ENCODE results near the gene RTN4. TPM values are rescaled to one million over a fixed set of nuclear protein-coding genes. Genes with fewer than 3 reads are reported as not detected.

The RTN4 gene
- total RNA-seq, 1 experiment from 2014 or later, result 236 TPM

DNA sequence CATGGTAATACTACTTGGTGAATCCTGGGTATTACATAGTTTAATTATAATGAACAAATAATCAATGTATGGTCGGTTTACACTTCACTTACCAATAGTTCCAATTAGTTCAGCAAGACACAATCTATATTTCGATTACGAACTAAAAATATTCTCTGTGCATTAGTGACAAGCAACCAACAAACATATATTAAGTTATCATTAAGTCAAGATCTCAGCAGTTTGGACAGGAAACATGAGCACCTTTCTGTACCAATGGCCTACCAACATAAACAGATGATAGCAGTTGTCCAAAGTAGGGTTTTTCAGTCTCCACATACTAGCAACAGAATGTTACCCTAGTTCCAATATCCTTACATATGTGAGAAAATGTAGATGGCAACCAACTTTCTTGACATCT is 32.8 kb downstream of the RTN4 start:
- Mint-ChIP-seq H3K27ac (ENCODE audit: unreplicated experiment) (no peak overlapping the region), H3K4me1 (ENCODE audit: low read depth, unreplicated experiment) (peaks cover 35% of the 10 kb centered on the region), H3K36me3 (ENCODE audit: insufficient read depth, unreplicated experiment) (peaks cover 21% of the 10 kb centered on the region), H3K27me3 (ENCODE audit: insufficient read depth, unreplicated experiment) (no peaks in the 10 kb centered on the region), H3K4me3 (ENCODE audit: unreplicated experiment) (no peak overlapping the region), H3K9me3 (ENCODE audit: unreplicated experiment) (no peaks in the 10 kb centered on the region)
- ChIA-PET POLR2A (no interaction called here), CTCF (no interaction called here)
- Histone ChIP-seq H3K4me3 (ENCODE audit: low read depth, low read length) (no peak overlapping the region), H3K4me1 (peaks cover 41% of the 10 kb centered on the region), H3K9me3 (no peaks in the 10 kb centered on the region), H3K27me3 (replicated peaks; ENCODE audit: control insufficient read depth, insufficient read depth, low read length) (no peaks in the 10 kb centered on the region), H3K36me3 (ENCODE audit: control insufficient read depth, insufficient read depth, low read length) (no peaks in the 10 kb centered on the region; the same call in 1 of the 2 replicates)
- BruUV-seq (replicated peaks), result no TSS peak
- TF ChIP-seq, protein P1, sequence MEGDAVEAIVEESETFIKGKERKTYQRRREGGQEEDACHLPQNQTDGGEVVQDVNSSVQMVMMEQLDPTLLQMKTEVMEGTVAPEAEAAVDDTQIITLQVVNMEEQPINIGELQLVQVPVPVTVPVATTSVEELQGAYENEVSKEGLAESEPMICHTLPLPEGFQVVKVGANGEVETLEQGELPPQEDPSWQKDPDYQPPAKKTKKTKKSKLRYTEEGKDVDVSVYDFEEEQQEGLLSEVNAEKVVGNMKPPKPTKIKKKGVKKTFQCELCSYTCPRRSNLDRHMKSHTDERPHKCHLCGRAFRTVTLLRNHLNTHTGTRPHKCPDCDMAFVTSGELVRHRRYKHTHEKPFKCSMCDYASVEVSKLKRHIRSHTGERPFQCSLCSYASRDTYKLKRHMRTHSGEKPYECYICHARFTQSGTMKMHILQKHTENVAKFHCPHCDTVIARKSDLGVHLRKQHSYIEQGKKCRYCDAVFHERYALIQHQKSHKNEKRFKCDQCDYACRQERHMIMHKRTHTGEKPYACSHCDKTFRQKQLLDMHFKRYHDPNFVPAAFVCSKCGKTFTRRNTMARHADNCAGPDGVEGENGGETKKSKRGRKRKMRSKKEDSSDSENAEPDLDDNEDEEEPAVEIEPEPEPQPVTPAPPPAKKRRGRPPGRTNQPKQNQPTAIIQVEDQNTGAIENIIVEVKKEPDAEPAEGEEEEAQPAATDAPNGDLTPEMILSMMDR (IDR thresholded peaks at IDR 0.05; ENCODE audit: insufficient read depth in 1 of 2, low read depth in 1 of 2, low read length in 1 of 2, severe bottlenecking in 1 of 2, unreplicated experiment in 1 of 2), result no peak
- intact Hi-C loops (cut with micrococcal nuclease; ENCODE audit: unreplicated experiment), result no loop called here
- no peak for DNase-seq

DNA sequence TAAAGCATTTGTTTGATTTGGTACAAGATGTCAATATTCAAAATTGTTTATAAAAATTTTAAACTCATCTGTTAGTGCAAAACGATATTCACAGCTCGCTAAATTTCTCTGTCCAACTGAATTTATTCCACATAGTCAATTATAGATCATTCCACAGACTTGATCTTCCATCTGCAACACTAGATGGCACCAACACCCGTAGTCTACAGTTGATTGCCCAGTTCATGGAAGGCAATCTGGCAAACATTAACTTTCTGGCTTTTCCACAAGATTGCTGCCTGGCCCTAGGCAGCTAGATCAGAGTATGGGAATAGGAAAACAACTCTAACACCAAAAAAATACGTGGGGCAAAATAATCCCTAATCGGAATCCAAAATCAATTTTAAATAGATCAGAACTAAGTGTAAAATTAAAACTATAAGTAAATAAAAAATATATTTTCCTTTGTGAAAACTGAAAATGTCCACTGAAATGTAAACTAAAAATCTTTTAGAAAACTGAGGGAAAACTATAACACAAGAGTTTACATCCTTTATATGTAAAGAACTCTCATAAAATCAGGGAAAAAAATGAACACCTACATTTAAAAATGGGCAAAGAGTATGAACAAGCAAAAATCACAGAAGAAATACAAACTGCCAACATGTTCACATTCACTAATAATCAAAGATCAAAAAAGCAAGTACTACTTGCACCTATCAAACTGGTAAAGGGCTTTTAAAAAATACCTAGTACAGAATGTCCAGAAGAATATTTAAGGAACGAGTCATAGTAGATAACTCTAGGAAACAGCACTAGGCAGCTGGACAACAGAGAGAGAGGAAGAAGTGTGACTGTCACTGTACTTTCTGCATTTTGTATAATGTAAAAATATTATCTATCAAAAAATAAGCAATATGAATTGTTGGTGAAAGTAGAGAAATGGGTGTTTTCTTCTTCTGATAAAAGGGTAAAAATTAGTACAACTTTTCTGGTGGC is 35.0 kb downstream of the RTN4 start:
- CTCF ChIA-PET, result interaction anchor here (0.6 to 2.0 kb wide), 12 partner anchors 11 to 176 kb away, joined by 3 to 10 read pairs (median 4); partner anchors contain the start of gene RTN4
- Mint-ChIP-seq H3K4me1 (ENCODE audit: low read depth, unreplicated experiment) (peaks cover 37% of the 10 kb centered on the region), H3K36me3 (ENCODE audit: insufficient read depth, unreplicated experiment) (peaks cover 21% of the 10 kb centered on the region), H3K4me3 (ENCODE audit: unreplicated experiment) (peak overlapping the region; percentile 55), H3K27ac (ENCODE audit: unreplicated experiment) (peak overlapping the region; percentile 55), H3K27me3 (ENCODE audit: insufficient read depth, unreplicated experiment) (no peaks in the 10 kb centered on the region), H3K9me3 (ENCODE audit: unreplicated experiment) (no peaks in the 10 kb centered on the region)
- POLR2A ChIA-PET, result interaction anchor here (0.7 to 1.1 kb wide), 3 partner anchors 35 to 217 kb away, joined by 3 to 8 read pairs (median 3); partner anchors contain the start of genes RPS27A and RTN4
- intact Hi-C loops (cut with micrococcal nuclease; ENCODE audit: unreplicated experiment), result loop anchor here (1.0 to 2.0 kb wide), 6 partner anchors 35 to 160 kb away; partner anchors contain the start of gene RTN4
- Histone ChIP-seq H3K27me3 (replicated peaks; ENCODE audit: control insufficient read depth, insufficient read depth, low read length) (no peaks in the 10 kb centered on the region), H3K4me1 (peaks cover 55% of the 10 kb centered on the region), H3K9me3 (no peaks in the 10 kb centered on the region), H3K36me3 (ENCODE audit: control insufficient read depth, insufficient read depth, low read length) (no peaks in the 10 kb centered on the region; the same call in 1 of the 2 replicates), H3K4me3 (ENCODE audit: low read depth, low read length) (no peak overlapping the region)
- peak; percentile 77 to 81 for DNase-seq
- BruUV-seq (replicated peaks), result no TSS peak
- TF ChIP-seq, protein P1 (IDR thresholded peaks at IDR 0.05; ENCODE audit: insufficient read depth in 1 of 2, low read depth in 1 of 2, low read length in 1 of 2, severe bottlenecking in 1 of 2, unreplicated experiment in 1 of 2), result peak; percentile 64 to 75

DNA sequence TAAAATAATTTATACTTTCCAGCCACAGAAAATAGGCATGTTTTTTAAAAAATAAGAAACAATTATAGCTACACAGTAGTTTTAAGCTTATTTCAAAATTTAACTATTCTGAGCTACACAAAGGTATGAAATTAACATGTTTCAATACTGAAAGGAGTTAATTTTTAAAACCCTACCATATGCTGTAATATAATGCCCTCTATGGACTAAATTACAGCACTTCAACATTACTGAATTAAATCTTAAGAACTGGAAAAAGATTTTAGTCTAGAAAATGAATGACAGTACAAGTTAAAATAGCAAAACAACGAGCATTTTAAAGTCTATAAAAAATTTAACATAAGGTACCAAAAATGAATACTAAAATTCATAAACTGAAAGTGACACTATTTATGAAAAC is 36.3 kb downstream of the RTN4 start:
- no peak overlapping the region for H3K27ac Mint-ChIP-seq (ENCODE audit: unreplicated experiment)
- no peaks in the 10 kb centered on the region for H3K9me3 Mint-ChIP-seq (ENCODE audit: unreplicated experiment)
- intact Hi-C loops (cut with micrococcal nuclease; ENCODE audit: unreplicated experiment), result loop anchor here (2.0 kb wide), 1 partner anchor 95 kb away; no protein-coding TSS in a partner anchor
- no TSS peak for BruUV-seq (replicated peaks)
- POLR2A ChIA-PET, result interaction anchor here (2.3 kb wide), 1 partner anchor 36 kb away, joined by 7 read pairs; the partner anchor contains the start of gene RTN4
- no peaks in the 10 kb centered on the region for H3K27me3 Mint-ChIP-seq (ENCODE audit: insufficient read depth, unreplicated experiment)
- no peaks in the 10 kb centered on the region for H3K9me3 ChIP-seq
- CTCF ChIA-PET, result interaction anchor here (0.6 to 3.6 kb wide), 3 partner anchors 36 to 114 kb away, joined by 5 to 14 read pairs (median 8); partner anchors contain the start of gene RTN4
- no peak overlapping the region for H3K4me3 ChIP-seq (ENCODE audit: low read depth, low read length)
- H3K4me1 ChIP-seq, result peaks cover 66% of the 10 kb centered on the region
- H3K4me3 Mint-ChIP-seq (ENCODE audit: unreplicated experiment), result no peak overlapping the region
- H3K4me1 Mint-ChIP-seq (ENCODE audit: low read depth, unreplicated experiment), result peaks cover 36% of the 10 kb centered on the region
- TF ChIP-seq, protein P1 (IDR thresholded peaks at IDR 0.05; ENCODE audit: insufficient read depth in 1 of 2, low read depth in 1 of 2, low read length in 1 of 2, severe bottlenecking in 1 of 2, unreplicated experiment in 1 of 2), result no peak
- DNase-seq, result no peak
- H3K36me3 ChIP-seq (ENCODE audit: control insufficient read depth, insufficient read depth, low read length), result no peaks in the 10 kb centered on the region; the same call in 1 of the 2 replicates
- no peaks in the 10 kb centered on the region for H3K27me3 ChIP-seq (replicated peaks; ENCODE audit: control insufficient read depth, insufficient read depth, low read length)
- peaks cover 13% of the 10 kb centered on the region for H3K36me3 Mint-ChIP-seq (ENCODE audit: insufficient read depth, unreplicated experiment)
